GM18868 (cell line): ENCODE results near the gene NCOA5.

Experiments
- ATAC-seq: cut with Tn5 transposase; IDR thresholded peaks from one replicate; pipeline ENCODE4 v1.9.1; 2021; ENCODE audit warnings: mild to moderate bottlenecking, moderate library complexity; ENCODE audit not compliant: unreplicated experiment

NCOA5 gene

GRCh38 chr20:46046588-46047310 is 43.0 kb downstream of the NCOA5 start:
- no peak for ATAC-seq

GRCh38 chr20:46044896-46045295 is 44.9 kb downstream of the NCOA5 start:
- ATAC-seq: no peak

GRCh38 chr20:46043556-46043955 is 46.2 kb downstream of the NCOA5 start:
- no peak for ATAC-seq

- no peak for ATAC-seq
Measured at GRCh38 chr20:46040902-46041535, 48.7 kb downstream of the NCOA5 start.

- no peak for ATAC-seq
Measured at GRCh38 chr20:46037036-46037435, 52.7 kb downstream of the NCOA5 start.

GRCh38 chr20:46036370-46036769 is 53.4 kb downstream of the NCOA5 start:
- ATAC-seq: no peak

GRCh38 chr20:46035713-46036112 is 54.0 kb downstream of the NCOA5 start:
- ATAC-seq: no peak

- ATAC-seq: no peak
Measured at GRCh38 chr20:46035253-46035652, 54.5 kb downstream of the NCOA5 start.

- ATAC-seq: no peak
Measured at GRCh38 chr20:46034039-46034438, 55.7 kb downstream of the NCOA5 start.

GRCh38 chr20:46031701-46032254 is 58.0 kb downstream of the NCOA5 start:
- ATAC-seq: no peak

- ATAC-seq: no peak
Measured at GRCh38 chr20:46031014-46031569, 58.7 kb downstream of the NCOA5 start.

GRCh38 chr20:46030284-46031013 is 59.3 kb downstream of the NCOA5 start:
- ATAC-seq: no peak

GRCh38 chr20:46028772-46029371 is 60.9 kb downstream of the NCOA5 start, which contains the start of gene SLC12A5:
Gene SLC12A5, plus strand, starts transcription at chr20:46029215. Its CDS starts 130 bp downstream, at chr20:46029345.
- no peak for ATAC-seq

GRCh38 chr20:46028110-46028509 is 61.7 kb downstream of the NCOA5 start:
- no peak for ATAC-seq

- ATAC-seq: no peak
Measured at GRCh38 chr20:46027245-46027853, 62.4 kb downstream of the NCOA5 start.

GRCh38 chr20:46025376-46025783 is 64.4 kb downstream of the NCOA5 start:
- ATAC-seq: no peak

- no peak for ATAC-seq
Measured at GRCh38 chr20:46023999-46024398, 65.8 kb downstream of the NCOA5 start.

- ATAC-seq: no peak
Measured at GRCh38 chr20:46023148-46023484, 66.6 kb downstream of the NCOA5 start.

- no peak for ATAC-seq
Measured at GRCh38 chr20:46022411-46023147, 67.2 kb downstream of the NCOA5 start.
